Measurements from ENCODE around the gene ZFYVE16. TPM values are rescaled to one million over a fixed set of nuclear protein-coding genes. Genes with fewer than 3 reads are reported as not detected.

Gene ZFYVE16
- total RNA-seq, 4 donors from 2014 or later, result 37.7 to 53.6 (median 47.4) TPM

- TF ChIP-seq, protein P1, sequence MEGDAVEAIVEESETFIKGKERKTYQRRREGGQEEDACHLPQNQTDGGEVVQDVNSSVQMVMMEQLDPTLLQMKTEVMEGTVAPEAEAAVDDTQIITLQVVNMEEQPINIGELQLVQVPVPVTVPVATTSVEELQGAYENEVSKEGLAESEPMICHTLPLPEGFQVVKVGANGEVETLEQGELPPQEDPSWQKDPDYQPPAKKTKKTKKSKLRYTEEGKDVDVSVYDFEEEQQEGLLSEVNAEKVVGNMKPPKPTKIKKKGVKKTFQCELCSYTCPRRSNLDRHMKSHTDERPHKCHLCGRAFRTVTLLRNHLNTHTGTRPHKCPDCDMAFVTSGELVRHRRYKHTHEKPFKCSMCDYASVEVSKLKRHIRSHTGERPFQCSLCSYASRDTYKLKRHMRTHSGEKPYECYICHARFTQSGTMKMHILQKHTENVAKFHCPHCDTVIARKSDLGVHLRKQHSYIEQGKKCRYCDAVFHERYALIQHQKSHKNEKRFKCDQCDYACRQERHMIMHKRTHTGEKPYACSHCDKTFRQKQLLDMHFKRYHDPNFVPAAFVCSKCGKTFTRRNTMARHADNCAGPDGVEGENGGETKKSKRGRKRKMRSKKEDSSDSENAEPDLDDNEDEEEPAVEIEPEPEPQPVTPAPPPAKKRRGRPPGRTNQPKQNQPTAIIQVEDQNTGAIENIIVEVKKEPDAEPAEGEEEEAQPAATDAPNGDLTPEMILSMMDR (IDR thresholded peaks at IDR 0.05; ENCODE audit: low read depth), result no peak
Measured at GRCh38 chr5:80406980-80407734, 707 bp upstream of the ZFYVE16 start.

DNA sequence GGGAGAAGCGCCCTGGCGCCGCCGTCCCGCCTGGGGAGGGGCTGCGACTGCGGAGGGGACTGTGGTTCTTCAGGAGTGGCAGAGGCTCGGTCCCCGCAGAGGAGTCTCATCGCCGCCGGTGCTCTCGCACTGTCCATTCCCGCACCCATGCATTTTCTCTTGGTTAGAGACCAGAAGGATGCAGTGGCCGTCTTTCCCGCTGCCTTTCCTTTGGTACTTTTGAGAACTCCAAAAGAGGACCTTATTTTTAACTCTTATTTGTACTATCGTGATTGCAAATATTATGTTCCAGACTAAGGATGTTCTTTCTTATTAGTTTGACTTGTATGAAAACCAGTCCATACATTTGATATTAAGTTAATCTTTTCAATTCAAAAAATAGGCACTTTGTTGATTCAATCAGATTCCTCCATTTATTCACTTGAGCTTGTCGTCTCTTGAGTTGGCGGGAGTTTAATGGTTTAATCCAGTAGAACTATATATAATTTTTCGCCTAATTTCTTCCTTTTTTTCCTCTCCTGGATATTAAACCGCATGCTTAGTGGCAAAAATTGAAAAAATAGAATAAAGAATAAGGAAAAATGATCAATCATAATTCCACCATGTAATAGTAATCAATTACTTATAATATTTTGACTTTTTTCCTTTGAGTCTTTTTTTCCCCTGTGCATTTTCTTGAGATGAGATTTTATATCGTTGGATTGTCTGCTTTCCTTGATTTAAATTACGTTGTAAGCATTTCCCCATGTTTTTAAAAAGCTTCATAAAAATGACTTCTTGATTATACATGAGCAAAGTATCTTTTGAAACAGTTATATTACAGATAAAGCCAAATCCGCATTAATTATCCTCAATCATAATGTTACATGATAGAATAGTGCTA lies 861 bp downstream of the ZFYVE16 start:
- TF ChIP-seq, protein P1 (IDR thresholded peaks at IDR 0.05; ENCODE audit: low read depth), result no peak

GRCh38 chr5:80409367-80409966 lies 1.6 kb downstream of the ZFYVE16 start:
- TF ChIP-seq, protein P1 (IDR thresholded peaks at IDR 0.05; ENCODE audit: low read depth), result no peak

DNA sequence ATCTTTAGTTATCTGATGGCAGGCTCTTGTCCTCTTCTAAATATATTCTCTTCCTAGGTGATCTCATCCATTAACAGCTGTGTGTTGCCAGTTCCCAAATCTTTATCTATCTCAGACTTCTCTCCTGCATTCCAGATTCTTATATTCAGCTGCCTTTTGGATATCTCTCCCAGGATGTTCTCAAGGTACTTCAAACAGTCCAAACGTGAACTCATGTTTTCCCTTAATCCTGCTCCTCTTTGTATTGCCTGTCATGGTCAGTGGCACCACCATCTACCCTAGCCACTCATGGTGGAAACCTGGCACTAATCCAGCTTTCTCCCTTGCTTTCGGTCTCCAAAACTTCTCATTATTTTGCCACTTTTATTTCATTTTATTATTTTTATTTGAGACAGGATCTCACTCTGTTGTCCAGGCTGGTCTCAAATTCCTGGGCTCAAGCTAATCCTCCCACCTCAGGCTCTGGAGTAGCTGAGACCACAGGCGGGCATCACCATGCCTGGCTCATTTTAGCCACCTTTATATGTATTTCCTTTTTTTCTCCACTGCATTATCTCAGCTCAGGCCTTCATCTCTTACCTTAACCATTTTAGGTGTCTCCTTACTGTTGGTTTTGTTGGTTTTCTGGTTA lies 3.8 kb downstream of the ZFYVE16 start:
- TF ChIP-seq, protein P1 (IDR thresholded peaks at IDR 0.05; ENCODE audit: low read depth), result no peak

GRCh38 chr5:80414113-80414512 lies 6.2 kb downstream of the ZFYVE16 start:
- TF ChIP-seq, protein P1 (IDR thresholded peaks at IDR 0.05; ENCODE audit: low read depth), result no peak

DNA sequence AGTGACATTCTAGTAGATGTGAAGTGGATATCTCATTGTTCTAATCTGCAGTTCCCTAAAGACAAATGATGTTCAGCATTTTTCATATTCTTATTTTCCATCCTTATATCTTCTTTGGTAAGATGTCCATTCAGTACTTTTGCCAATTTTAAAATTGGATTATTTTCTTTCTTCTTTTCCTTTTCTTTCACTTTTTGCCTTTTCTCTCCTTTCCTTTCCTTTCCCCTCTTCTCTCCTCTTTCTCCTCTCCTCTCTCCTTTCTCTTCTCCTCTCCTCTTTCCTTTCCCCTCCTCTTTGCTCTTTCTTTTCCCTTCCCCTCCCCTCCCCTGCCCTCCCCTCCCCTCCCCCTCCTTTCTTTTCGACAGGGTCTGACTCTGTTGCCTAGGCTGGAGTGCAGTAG lies 10.1 kb downstream of the ZFYVE16 start:
- TF ChIP-seq, protein P1 (IDR thresholded peaks at IDR 0.05; ENCODE audit: low read depth), result no peak

All from subcutaneous adipose tissue (tissue), 4 donors.